Ishikawa (cell line): ENCODE data around the gene GYPE.

ENCODE experiments used
- CEBPB ChIP-seq: IDR thresholded peaks from 2 replicates; pipeline ENCODE4 v1.6.1; 2012
- CREB1 ChIP-seq: IDR thresholded peaks from 2 replicates; pipeline ENCODE4 v1.6.1; 2012; ENCODE audit warnings: low read depth
- EGR1 ChIP-seq: IDR thresholded peaks from 2 replicates; pipeline ENCODE4 v1.6.1; 2012
- EP300 ChIP-seq: IDR thresholded peaks from 2 replicates; pipeline ENCODE4 v1.6.1; 2012; ENCODE audit warnings: borderline replicate concordance
- FOXM1 ChIP-seq: IDR thresholded peaks from 2 replicates; pipeline ENCODE4 v1.6.1; 2012; ENCODE audit warnings: low read depth, borderline replicate concordance
- NFIC ChIP-seq: IDR thresholded peaks from 2 replicates; pipeline ENCODE4 v1.6.1; 2012
- RAD21 ChIP-seq: IDR thresholded peaks from 2 replicates; pipeline ENCODE4 v1.6.1; 2012; ENCODE audit warnings: low read depth
- TAF1 ChIP-seq: IDR thresholded peaks from 2 replicates; pipeline ENCODE4 v1.6.1; 2012; ENCODE audit warnings: low read depth, mild to moderate bottlenecking
- TCF12 ChIP-seq: IDR thresholded peaks from 2 replicates; pipeline ENCODE4 v1.6.1; 2012; ENCODE audit warnings: low read depth
- YY1 ChIP-seq: IDR thresholded peaks from 2 replicates; pipeline ENCODE4 v1.6.1; 2012; ENCODE audit warnings: low read depth
- ZBTB7A ChIP-seq: IDR thresholded peaks from 2 replicates; pipeline ENCODE4 v1.6.1; 2012; ENCODE audit warnings: low read depth
- TF ChIP-seq, protein P1 (sequence below): IDR thresholded peaks from 2 replicates; pipeline ENCODE4 v1.6.1; 2012

The GYPE gene

DNA sequence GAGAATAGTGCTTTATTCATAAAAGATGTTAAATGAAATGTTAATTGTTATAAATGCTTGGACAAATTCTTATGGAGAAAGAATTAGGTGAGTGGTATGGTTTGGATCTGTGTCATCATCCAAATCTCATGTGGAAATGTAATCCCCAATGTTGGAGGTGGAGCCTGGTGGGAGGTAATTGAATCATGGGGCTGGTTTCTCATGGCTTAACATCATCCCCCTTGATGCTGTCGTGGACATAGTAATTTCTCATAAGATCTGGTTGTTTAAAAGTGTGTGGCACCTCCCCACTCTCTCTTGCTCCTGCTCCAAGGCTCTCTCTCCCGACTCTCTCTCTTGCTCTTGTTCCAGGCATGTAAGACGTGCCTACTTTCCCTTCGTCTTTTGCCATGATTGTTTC lies 22.5 kb downstream of the GYPE start:
- TF ChIP-seq EP300 (no peak), CEBPB (no peak), YY1 (no peak), ZBTB7A (no peak), TCF12 (no peak), FOXM1 (no peak), RAD21 (no peak), EGR1 (no peak), CREB1 (no peak)
- TF ChIP-seq, protein P1, sequence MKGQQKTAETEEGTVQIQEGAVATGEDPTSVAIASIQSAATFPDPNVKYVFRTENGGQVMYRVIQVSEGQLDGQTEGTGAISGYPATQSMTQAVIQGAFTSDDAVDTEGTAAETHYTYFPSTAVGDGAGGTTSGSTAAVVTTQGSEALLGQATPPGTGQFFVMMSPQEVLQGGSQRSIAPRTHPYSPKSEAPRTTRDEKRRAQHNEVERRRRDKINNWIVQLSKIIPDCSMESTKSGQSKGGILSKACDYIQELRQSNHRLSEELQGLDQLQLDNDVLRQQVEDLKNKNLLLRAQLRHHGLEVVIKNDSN: no peak

DNA sequence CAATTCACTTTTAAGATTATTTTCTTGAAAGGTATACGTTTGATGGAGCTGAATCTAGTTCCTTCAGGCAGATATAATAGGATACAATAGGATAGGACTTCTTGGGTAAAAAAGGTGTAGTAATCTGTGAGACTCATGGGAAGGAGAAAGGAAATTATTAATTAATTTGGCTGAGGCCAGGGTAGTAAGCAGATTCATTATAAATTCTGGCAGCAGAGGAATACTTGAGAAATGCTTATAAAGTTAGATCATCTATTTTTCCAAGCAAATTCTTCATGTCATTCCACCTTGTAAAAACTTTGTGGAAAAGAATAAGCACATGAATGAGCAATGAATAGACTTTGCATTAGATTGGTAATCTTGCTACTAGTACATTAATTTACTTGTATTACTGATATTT lies 46.9 kb downstream of the GYPE start:
- TF ChIP-seq TAF1 (no peak), FOXM1 (no peak), EP300 (no peak), RAD21 (no peak), NFIC (no peak), TCF12 (no peak)
